ENCODE results near the gene SAMD8. TPM values are rescaled to one million over a fixed set of nuclear protein-coding genes. Genes with fewer than 3 reads are reported as not detected.

The SAMD8 gene
- 30.4 and 33.7 TPM in 2 replicates for total RNA-seq

GRCh38 chr10:75111365-75111906 is at the start of gene SAMD8:
Gene SAMD8, plus strand, starts transcription at chr10:75111656. Its CDS starts 38,873 bp downstream, at chr10:75150529.

GRCh38 chr10:75210282-75211006 is 99.0 kb downstream of the SAMD8 start, which contains the start of gene VDAC2:
Gene VDAC2, plus strand, starts transcription at chr10:75210796. Its CDS starts 363 bp downstream, at chr10:75211159.

Other genes starting within 250 kb of the SAMD8 start
- 279 and 289 TPM in 2 replicates for gene VDAC2, start 99.1 kb downstream of the SAMD8 start, total RNA-seq
- gene COMTD1, start 124.3 kb downstream of the SAMD8 start, total RNA-seq = 27.1 and 42.2 TPM in 2 replicates